Liver (tissue), 3 donors: ENCODE data around the gene FEM1B.

Experiments used
- RAD21 ChIP-seq, 2 donors: IDR thresholded peaks; 2 replicates each; pipeline ENCODE4 v1.6.1; 2016; ENCODE audit warnings: antibody characterized with exemption in 2 of 2, mild to moderate bottlenecking in 2 of 2
- TF ChIP-seq, protein P1 (sequence below): fragments of 150-350 bp; IDR thresholded peaks from 2 replicates; pipeline ENCODE4 v1.5.1; 2017; ENCODE audit warnings: improper control_type of control experiment, low read depth, low read length; ENCODE audit not compliant: missing input control
- TF ChIP-seq, protein P2 (sequence below): IDR thresholded peaks from 2 replicates; pipeline ENCODE4 v1.6.1; 2016; ENCODE audit warnings: antibody characterized with exemption
- TF ChIP-seq, protein P3 (sequence below): IDR thresholded peaks from 2 replicates; pipeline ENCODE4 v1.6.1; 2016; ENCODE audit warnings: antibody characterized with exemption, mild to moderate bottlenecking
- donor health status: healthy.
- donor health status: healthy.

DNA sequence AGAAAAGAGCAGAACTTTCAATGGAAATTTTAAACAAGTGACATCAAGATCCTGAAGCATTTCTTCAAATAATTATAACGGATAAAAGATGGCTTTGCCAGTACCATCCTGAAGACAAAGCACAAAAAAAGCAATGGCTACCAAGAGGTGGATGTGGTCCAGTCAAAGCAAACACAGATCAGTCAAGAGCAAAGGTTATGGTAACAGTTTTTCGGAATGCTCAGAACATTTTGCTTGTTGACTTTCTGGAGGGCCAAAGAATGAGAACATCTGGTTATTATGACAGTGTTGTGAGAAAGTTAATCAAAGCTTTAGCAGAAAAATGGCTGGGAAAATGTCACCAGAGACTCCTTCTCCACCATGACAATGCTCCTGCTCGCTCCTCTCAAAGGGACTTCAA is 31.5 kb downstream of the FEM1B start:
- TF ChIP-seq, protein P1, sequence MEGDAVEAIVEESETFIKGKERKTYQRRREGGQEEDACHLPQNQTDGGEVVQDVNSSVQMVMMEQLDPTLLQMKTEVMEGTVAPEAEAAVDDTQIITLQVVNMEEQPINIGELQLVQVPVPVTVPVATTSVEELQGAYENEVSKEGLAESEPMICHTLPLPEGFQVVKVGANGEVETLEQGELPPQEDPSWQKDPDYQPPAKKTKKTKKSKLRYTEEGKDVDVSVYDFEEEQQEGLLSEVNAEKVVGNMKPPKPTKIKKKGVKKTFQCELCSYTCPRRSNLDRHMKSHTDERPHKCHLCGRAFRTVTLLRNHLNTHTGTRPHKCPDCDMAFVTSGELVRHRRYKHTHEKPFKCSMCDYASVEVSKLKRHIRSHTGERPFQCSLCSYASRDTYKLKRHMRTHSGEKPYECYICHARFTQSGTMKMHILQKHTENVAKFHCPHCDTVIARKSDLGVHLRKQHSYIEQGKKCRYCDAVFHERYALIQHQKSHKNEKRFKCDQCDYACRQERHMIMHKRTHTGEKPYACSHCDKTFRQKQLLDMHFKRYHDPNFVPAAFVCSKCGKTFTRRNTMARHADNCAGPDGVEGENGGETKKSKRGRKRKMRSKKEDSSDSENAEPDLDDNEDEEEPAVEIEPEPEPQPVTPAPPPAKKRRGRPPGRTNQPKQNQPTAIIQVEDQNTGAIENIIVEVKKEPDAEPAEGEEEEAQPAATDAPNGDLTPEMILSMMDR = no peak
- TF ChIP-seq, protein P2, sequence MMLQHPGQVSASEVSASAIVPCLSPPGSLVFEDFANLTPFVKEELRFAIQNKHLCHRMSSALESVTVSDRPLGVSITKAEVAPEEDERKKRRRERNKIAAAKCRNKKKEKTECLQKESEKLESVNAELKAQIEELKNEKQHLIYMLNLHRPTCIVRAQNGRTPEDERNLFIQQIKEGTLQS = no peak
- no peak for TF ChIP-seq RAD21 (IDR thresholded peaks at IDR 0.05)
- TF ChIP-seq, protein P3, sequence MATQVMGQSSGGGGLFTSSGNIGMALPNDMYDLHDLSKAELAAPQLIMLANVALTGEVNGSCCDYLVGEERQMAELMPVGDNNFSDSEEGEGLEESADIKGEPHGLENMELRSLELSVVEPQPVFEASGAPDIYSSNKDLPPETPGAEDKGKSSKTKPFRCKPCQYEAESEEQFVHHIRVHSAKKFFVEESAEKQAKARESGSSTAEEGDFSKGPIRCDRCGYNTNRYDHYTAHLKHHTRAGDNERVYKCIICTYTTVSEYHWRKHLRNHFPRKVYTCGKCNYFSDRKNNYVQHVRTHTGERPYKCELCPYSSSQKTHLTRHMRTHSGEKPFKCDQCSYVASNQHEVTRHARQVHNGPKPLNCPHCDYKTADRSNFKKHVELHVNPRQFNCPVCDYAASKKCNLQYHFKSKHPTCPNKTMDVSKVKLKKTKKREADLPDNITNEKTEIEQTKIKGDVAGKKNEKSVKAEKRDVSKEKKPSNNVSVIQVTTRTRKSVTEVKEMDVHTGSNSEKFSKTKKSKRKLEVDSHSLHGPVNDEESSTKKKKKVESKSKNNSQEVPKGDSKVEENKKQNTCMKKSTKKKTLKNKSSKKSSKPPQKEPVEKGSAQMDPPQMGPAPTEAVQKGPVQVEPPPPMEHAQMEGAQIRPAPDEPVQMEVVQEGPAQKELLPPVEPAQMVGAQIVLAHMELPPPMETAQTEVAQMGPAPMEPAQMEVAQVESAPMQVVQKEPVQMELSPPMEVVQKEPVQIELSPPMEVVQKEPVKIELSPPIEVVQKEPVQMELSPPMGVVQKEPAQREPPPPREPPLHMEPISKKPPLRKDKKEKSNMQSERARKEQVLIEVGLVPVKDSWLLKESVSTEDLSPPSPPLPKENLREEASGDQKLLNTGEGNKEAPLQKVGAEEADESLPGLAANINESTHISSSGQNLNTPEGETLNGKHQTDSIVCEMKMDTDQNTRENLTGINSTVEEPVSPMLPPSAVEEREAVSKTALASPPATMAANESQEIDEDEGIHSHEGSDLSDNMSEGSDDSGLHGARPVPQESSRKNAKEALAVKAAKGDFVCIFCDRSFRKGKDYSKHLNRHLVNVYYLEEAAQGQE = no peak
